Activated T-helper 1 cell treated with anti-CD3 and anti-CD28 coated beads, Interleukin-2, amount 50 U/mL, for 16 hours (primary cell): ENCODE measurements around the gene SEC24A.
"Not testable (repeated sequence)": the region's sequence is repeated elsewhere in the genome, so short reads cannot be mapped to it uniquely, and the experiment has no call there.

Experiments
- DNase-seq, 2 donors: peaks; one replicate each; pipeline ENCODE4 v3.0.0-alpha.2; 2020; ENCODE audit warnings: low read depth in 1 of 2, low spot score in 1 of 2

SEC24A gene

GRCh38 chr5:134648425-134649162, at the start of gene SEC24A:
SEC24A (plus strand) TSS chr5:134648785; CDS start chr5:134649077, 292 bp downstream.
- DNase-seq, result peak; percentile 77 to 85

GRCh38 chr5:134599820-134600219, 48.8 kb upstream of the SEC24A start:
- not testable (repeated sequence) for DNase-seq

GRCh38 chr5:134600600-134600999, 48.0 kb upstream of the SEC24A start:
- DNase-seq, result no peak

GRCh38 chr5:134603059-134603458, 45.5 kb upstream of the SEC24A start:
- no peak for DNase-seq

GRCh38 chr5:134604908-134605307, 43.7 kb upstream of the SEC24A start:
- DNase-seq, result no peak

GRCh38 chr5:134606726-134607125, 41.9 kb upstream of the SEC24A start:
- DNase-seq, result no peak

- no peak for DNase-seq
Observed at GRCh38 chr5:134608555-134608954, 40.0 kb upstream of the SEC24A start.

GRCh38 chr5:134609232-134609851, 39.2 kb upstream of the SEC24A start:
- DNase-seq, result no peak

GRCh38 chr5:134610725-134611124, 37.9 kb upstream of the SEC24A start:
- no peak for DNase-seq

- DNase-seq, result no peak
Observed at GRCh38 chr5:134611515-134611914, 37.1 kb upstream of the SEC24A start.

GRCh38 chr5:134614450-134615085, 34.0 kb upstream of the SEC24A start:
- DNase-seq, result no peak

- no peak for DNase-seq
Observed at GRCh38 chr5:134620634-134621033, 28.0 kb upstream of the SEC24A start.

GRCh38 chr5:134625559-134625958, 23.0 kb upstream of the SEC24A start:
- DNase-seq, result no peak

- no peak for DNase-seq
Observed at GRCh38 chr5:134626369-134627014, 22.1 kb upstream of the SEC24A start.

GRCh38 chr5:134634227-134634626, 14.4 kb upstream of the SEC24A start:
- DNase-seq, result no peak

- DNase-seq, result not testable (repeated sequence)
Observed at GRCh38 chr5:134635366-134635765, 13.2 kb upstream of the SEC24A start.

GRCh38 chr5:134637116-134637721, 11.4 kb upstream of the SEC24A start:
- DNase-seq, result no peak

GRCh38 chr5:134638760-134639201, 9.8 kb upstream of the SEC24A start:
- no peak for DNase-seq

GRCh38 chr5:134642931-134643530, 5.6 kb upstream of the SEC24A start:
- no peak for DNase-seq

GRCh38 chr5:134647750-134648424, 698 bp upstream of the SEC24A start:
- peak in 1 of 2 donors; percentile 1 for DNase-seq
